Renal cortical epithelial cell (primary cell): Measurements from ENCODE around the gene ERC1. TPM values are rescaled to one million over a fixed set of nuclear protein-coding genes. Genes with fewer than 3 reads are reported as not detected.

Source experiments
- DNase-seq: peaks from one replicate; pipeline ENCODE4 v3.0.0-alpha.2; 2011; ENCODE audit warnings: low read depth
- total RNA-seq: library from RNA; depleted of rRNA; stranded (reverse); fragments of >200 nt; gene quantifications from 2 replicates; pipeline ENCODE4 v1.2.3, GENCODE V29; 2014

The ERC1 gene
- total RNA-seq, 1 donor from 2014 or later, result 79.3 TPM

GRCh38 chr12:1439201-1439600 is 448.2 kb downstream of the ERC1 start:
- no peak for DNase-seq

GRCh38 chr12:1439687-1440086 is 448.7 kb downstream of the ERC1 start:
- DNase-seq, result no peak

DNA sequence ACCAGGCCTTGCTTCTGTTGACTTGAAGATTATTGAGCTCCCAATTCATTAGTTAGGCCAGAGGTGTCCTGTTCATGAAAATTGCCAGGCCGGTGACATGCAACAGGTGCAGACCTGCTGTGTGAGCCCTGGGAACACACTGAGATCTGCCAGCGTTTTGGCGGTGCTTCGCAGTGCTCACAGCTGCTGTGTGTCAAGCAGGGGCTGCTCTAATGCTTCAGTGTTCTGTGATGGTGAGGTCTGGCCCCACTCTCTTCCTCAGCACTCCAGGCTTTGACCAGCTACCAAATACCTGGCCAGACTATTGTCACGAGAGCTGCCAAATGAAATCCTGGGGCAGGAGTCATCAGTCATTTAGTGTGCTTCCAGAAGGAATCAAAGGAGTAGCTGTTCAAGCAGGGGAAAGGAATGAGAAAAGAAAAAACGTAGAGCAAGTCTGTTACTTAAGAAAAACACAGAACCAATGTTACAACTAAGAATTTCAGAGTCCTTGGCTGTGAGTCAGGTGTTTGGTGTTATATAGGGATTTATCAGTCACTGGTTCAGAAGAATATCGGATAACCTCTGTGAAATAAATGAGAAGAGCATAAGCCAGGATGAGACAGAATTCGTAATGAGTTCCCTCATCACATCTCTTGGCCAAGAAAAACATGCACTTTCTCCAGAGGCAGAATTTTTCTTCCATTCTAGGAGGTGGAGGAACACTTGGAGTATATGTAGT is 452.6 kb downstream of the ERC1 start:
- DNase-seq, result peak; percentile 37

DNA sequence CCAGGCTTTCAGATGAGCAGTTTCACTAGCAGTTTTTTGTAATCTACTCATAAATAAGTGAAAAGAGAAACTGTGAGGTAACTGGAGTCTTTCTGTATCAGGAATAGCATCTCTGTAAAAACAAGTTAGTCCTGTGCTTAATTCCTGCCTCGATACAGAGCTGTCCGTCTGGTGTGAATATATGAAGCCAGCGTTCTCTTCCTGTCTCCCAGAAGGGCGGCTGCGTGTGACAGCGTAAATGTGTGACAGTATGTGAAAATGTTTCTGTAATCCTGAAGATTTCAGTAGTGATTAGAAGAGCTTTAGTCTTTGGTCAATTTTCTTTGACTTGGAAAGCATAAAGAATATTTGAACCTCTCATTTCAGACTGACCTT is 453.1 kb downstream of the ERC1 start:
- DNase-seq, result no peak

DNA sequence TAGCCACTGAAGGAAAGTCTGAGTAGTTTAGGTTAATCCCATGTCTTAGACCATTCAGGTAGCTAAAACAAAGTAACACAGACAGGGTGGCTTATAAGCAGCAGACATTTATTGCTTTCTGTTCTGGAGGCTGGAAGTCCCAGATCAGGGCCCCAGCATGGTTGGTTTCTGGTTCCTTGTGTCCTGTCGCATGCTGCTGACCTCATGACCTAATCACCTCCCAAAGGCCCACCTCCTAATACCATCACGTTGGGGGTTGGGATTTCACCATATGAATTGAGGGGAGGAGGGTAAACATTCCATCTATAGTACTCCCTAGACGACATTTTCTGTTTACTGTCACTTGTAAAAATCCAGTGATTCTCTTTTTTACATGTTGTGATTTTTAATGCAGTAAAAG is 454.8 kb downstream of the ERC1 start:
- no peak for DNase-seq

- DNase-seq, result no peak
These were observed 457.3 kb downstream of the ERC1 start for GRCh38 chr12:1448336-1448735.

GRCh38 chr12:1453810-1454209 is 462.8 kb downstream of the ERC1 start:
- no peak for DNase-seq

GRCh38 chr12:1456885-1457284 is 465.9 kb downstream of the ERC1 start:
- DNase-seq, result no peak

- peak; percentile 54 for DNase-seq
These were observed 466.9 kb downstream of the ERC1 start for GRCh38 chr12:1457901-1458300.

DNA sequence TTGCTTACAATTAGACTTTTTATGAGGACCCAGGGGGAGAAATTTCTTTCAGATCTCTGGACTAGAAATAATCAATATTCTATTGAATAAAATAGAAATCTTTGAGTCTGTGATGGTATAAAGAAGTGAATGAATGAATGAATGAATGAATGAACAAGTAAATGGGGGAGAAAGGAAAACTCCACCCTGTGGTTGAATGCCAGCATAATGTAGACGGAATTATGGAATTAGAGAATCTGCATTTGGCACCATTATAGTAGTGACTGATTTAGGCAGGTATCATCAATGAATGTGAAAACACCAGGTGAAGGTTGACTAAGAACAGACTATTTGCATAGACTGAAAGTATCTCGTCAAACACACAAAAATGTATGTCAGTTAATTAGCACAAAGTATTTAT is 468.3 kb downstream of the ERC1 start:
- DNase-seq, result no peak

- DNase-seq, result no peak
These were observed 472.3 kb downstream of the ERC1 start for GRCh38 chr12:1463073-1463905.

- DNase-seq, result no peak
These were observed 473.9 kb downstream of the ERC1 start for GRCh38 chr12:1464925-1465324.

- DNase-seq, result no peak
These were observed 475.0 kb downstream of the ERC1 start for GRCh38 chr12:1465990-1466389.

DNA sequence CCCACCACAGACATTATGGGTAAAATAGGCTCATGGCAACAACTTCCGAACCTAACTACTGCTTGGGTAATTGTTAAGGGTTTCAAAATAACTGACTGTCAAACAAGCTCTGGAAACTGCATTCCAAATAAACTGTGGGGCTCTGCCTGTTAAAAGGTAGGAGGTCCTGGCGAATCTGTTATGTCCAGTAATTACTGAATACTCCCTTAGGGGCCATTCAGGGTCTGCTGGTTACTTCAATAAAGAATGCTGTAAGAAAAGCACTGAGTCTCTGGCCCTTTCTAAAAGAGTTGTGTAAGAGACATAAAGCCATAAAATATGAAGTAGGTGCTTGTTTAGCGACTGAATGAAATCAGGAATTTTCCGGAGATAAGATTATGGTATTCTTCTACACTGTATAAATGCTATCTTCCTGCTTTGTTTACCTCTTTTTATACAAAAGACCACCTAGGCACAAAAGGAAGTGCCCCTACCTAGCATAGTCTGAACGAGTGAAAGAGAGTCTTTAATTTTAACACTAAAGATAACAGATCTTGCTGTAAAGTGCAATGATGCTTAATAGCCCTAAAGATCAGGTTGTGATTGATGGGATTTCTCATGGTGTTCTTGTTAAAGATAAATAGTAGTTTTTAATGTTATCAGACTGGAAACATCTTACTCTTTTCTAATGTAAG is 475.6 kb downstream of the ERC1 start:
- no peak for DNase-seq

- no peak for DNase-seq
These were observed 476.7 kb downstream of the ERC1 start for GRCh38 chr12:1467710-1468109.

GRCh38 chr12:1469070-1469469 is 478.0 kb downstream of the ERC1 start:
- DNase-seq, result no peak

GRCh38 chr12:1470051-1470450 is 479.0 kb downstream of the ERC1 start:
- no peak for DNase-seq

GRCh38 chr12:1471224-1471623 is 480.2 kb downstream of the ERC1 start:
- DNase-seq, result no peak

DNA sequence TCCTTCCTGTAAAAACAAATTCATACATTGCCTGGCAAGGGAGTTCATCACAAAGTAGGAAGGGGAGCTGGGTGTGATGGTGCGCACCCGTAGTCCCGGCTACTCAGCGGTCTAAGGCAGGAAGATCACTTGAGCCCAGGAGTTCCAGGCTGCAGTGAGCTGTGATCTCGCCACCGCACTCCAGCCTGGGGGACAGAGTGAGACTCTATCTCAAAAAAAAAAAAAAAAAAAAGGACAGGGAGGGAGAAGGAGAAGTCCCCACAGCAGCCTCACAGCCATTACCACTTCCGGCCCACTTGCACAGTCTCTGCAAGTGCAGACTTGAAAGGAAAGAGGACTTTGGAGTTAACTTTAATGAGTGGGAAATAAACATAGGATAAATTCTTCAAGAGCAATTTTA is 482.4 kb downstream of the ERC1 start:
- no peak for DNase-seq

DNA sequence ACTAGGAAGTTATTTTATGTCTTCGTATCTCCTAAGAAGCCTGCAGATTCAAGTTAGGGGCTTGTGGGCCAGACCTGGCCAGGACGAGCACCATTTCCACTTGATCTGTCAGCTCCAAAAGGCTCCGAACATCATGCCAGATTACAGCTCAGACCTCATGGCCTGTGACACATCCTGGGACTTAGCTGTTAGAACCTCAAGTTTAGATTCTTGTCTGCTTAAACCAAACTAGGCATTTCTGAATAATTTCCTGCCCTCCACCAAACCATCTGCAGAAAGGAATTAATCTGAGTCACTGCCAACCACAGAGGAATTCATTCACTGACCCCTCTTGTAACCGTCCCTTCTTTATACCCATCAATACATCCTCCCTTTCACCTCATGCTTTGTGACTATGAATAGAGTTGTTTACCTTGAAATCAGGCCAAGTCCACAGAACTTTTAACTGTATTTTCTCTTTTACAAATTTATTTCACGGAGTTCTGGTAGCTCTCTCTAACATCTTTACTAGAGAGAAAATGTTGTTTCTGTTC is 483.1 kb downstream of the ERC1 start:
- peak; percentile 98 for DNase-seq

- peak; percentile 70 for DNase-seq
These were observed 483.6 kb downstream of the ERC1 start for GRCh38 chr12:1474574-1475153.

DNA sequence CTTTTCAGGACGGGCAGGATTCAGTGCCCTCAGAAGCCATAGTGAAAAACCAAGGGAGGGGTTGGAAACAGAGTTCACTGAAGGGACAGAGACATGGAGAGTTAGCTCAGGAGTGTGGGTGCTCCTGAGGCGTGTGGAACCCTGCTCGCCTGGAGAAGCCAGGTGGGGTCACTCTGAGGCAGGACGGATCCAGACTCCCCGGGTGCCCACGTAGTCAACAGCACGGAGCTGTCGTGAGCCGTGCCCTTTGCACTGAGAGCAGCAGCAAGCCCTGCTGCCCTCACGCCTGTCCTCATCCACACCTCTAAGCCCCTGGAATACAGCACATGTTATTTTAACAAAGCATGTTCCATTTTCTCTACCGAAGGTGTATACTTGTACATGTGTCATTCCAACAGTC is 488.6 kb downstream of the ERC1 start:
- no peak for DNase-seq
